GM21515 (cell line): ENCODE results near the gene TK2.
"Not testable (repeated sequence)": the region's sequence is repeated elsewhere in the genome, so short reads cannot be mapped to it uniquely, and the experiment has no call there.

Experiments
- ATAC-seq: cut with Tn5 transposase; IDR thresholded peaks from one replicate; pipeline ENCODE4 v1.9.1; 2021; ENCODE audit not compliant: unreplicated experiment

Gene TK2

GRCh38 chr16:66549284-66550131 is at the start of gene TK2:
TSS of gene TK2 (minus strand) at chr16:66550122. CDS start at chr16:66550061, 61 bp downstream.
- no peak for ATAC-seq

- ATAC-seq: no peak
Measured at GRCh38 chr16:66598111-66598510, 48.2 kb upstream of the TK2 start.

- ATAC-seq: no peak
Measured at GRCh38 chr16:66596986-66597848, 47.3 kb upstream of the TK2 start.

GRCh38 chr16:66596559-66596958 is 46.6 kb upstream of the TK2 start:
- ATAC-seq: not testable (repeated sequence)

- no peak for ATAC-seq
Measured at GRCh38 chr16:66594739-66595138, 44.8 kb upstream of the TK2 start.

- no peak for ATAC-seq
Measured at GRCh38 chr16:66592814-66593213, 42.9 kb upstream of the TK2 start.

GRCh38 chr16:66592241-66592640 is 42.3 kb upstream of the TK2 start:
- no peak for ATAC-seq

- ATAC-seq: no peak
Measured at GRCh38 chr16:66591018-66591417, 41.1 kb upstream of the TK2 start.

GRCh38 chr16:66590322-66590721 is 40.4 kb upstream of the TK2 start:
- no peak for ATAC-seq

GRCh38 chr16:66588981-66589713 is 39.2 kb upstream of the TK2 start:
- ATAC-seq: peak; percentile 76

GRCh38 chr16:66587881-66588600 is 38.1 kb upstream of the TK2 start:
- ATAC-seq: no peak

- ATAC-seq: no peak
Measured at GRCh38 chr16:66585481-66586239, 35.7 kb upstream of the TK2 start.

GRCh38 chr16:66581246-66581952 is 31.5 kb upstream of the TK2 start:
- ATAC-seq: no peak

GRCh38 chr16:66580605-66581209 is 30.8 kb upstream of the TK2 start:
- no peak for ATAC-seq

GRCh38 chr16:66578651-66579531 is 29.0 kb upstream of the TK2 start, which contains the start of gene CMTM2:
TSS of gene CMTM2 (plus strand) at chr16:66579463. CDS start at chr16:66579608, 145 bp downstream.
- ATAC-seq: no peak

GRCh38 chr16:66576296-66576695 is 26.4 kb upstream of the TK2 start:
- ATAC-seq: no peak

GRCh38 chr16:66575060-66575459 is 25.1 kb upstream of the TK2 start:
- no peak for ATAC-seq

GRCh38 chr16:66574531-66574930 is 24.6 kb upstream of the TK2 start:
- no peak for ATAC-seq
